H9 (cell line): ENCODE measurements around the gene RLF. TPM values are rescaled to one million over a fixed set of nuclear protein-coding genes. Genes with fewer than 3 reads are reported as not detected.

ENCODE experiments used
- DNase-seq: peaks from one replicate; pipeline ENCODE4 v3.0.0-alpha.2; 2017
- H2AFZ ChIP-seq: one replicate; pipeline ENCODE4 v1.6.1; 2013; ENCODE audit warnings: mild to moderate bottlenecking, low read length, control low read depth, moderate library complexity
- H2AK5ac ChIP-seq: 2 replicates; pipeline ENCODE4 v1.6.1; 2013; ENCODE audit warnings: low read length, control low read depth, mixed read lengths; ENCODE audit not compliant: insufficient read length
- H2BK120ac ChIP-seq: one replicate; pipeline ENCODE4 v1.6.1; 2013; ENCODE audit warnings: low read depth, mild to moderate bottlenecking, low read length, control low read depth, inconsistent platforms; ENCODE audit not compliant: poor library complexity, severe bottlenecking
- H2BK12ac ChIP-seq: 2 replicates; pipeline ENCODE4 v1.6.1; 2013; ENCODE audit warnings: low read length, control low read depth, mixed read lengths, low read depth; ENCODE audit not compliant: insufficient read length
- H2BK15ac ChIP-seq: 2 replicates; pipeline ENCODE4 v1.6.1; 2013; ENCODE audit warnings: low read depth, low read length, control low read depth
- H2BK20ac ChIP-seq: one replicate; pipeline ENCODE4 v1.6.1; 2013; ENCODE audit warnings: low read depth, mild to moderate bottlenecking, low read length, control low read depth, inconsistent platforms; ENCODE audit not compliant: poor library complexity, severe bottlenecking
- H2BK5ac ChIP-seq: 2 replicates; pipeline ENCODE4 v1.6.1; 2013; ENCODE audit warnings: low read length, control low read depth, mixed read lengths; ENCODE audit not compliant: insufficient read length
- H3K14ac ChIP-seq: 2 replicates; pipeline ENCODE4 v1.6.1; 2013; ENCODE audit warnings: low read length, control low read depth; ENCODE audit not compliant: insufficient read depth
- H3K18ac ChIP-seq: 2 replicates; pipeline ENCODE4 v1.6.1; 2013; ENCODE audit warnings: low read depth, mild to moderate bottlenecking, mixed read lengths, low read length, control low read depth; ENCODE audit not compliant: insufficient read length
- H3K23ac ChIP-seq: 2 replicates; pipeline ENCODE4 v1.6.1; 2013; ENCODE audit warnings: low read length, control low read depth, mixed read lengths, low read depth; ENCODE audit not compliant: insufficient read length
- H3K23me2 ChIP-seq: 2 replicates; pipeline ENCODE4 v1.6.1; 2013; ENCODE audit warnings: low read depth, mild to moderate bottlenecking, mixed read lengths, low read length, control low read depth; ENCODE audit not compliant: insufficient read length, poor library complexity, severe bottlenecking
- H3K27ac ChIP-seq: 2 replicates; pipeline ENCODE4 v1.5.1; 2013; ENCODE audit warnings: low read length, control low read depth, mixed read lengths, low read depth; ENCODE audit not compliant: insufficient read length
- H3K27me3 ChIP-seq: 2 replicates; pipeline ENCODE4 v1.6.1; 2013; ENCODE audit warnings: low read length, control low read depth, inconsistent platforms; ENCODE audit not compliant: insufficient read depth
- H3K4ac ChIP-seq: 2 replicates; pipeline ENCODE4 v1.6.1; 2013; ENCODE audit warnings: low read depth, mild to moderate bottlenecking, control low read depth, inconsistent platforms, low read length, moderate library complexity
- H3K4me1 ChIP-seq: 2 replicates; pipeline ENCODE4 v1.6.1; 2013; ENCODE audit warnings: low read length, control low read depth, inconsistent platforms; ENCODE audit not compliant: insufficient read depth
- H3K4me2 ChIP-seq: 2 replicates; pipeline ENCODE4 v1.6.1; 2013; ENCODE audit warnings: low read length, control low read depth, mixed read lengths; ENCODE audit not compliant: insufficient read length, insufficient read depth
- H3K56ac ChIP-seq: 2 replicates; pipeline ENCODE4 v1.6.1; 2013; ENCODE audit warnings: low read depth, mild to moderate bottlenecking, mixed read lengths, low read length, control low read depth; ENCODE audit not compliant: insufficient read length
- H3K79me1 ChIP-seq: 2 replicates; pipeline ENCODE4 v1.6.1; 2013; ENCODE audit warnings: low read depth, mild to moderate bottlenecking, moderate library complexity, low read length, control low read depth, inconsistent platforms; ENCODE audit not compliant: insufficient read depth, poor library complexity, severe bottlenecking
- H3K79me2 ChIP-seq: 2 replicates; pipeline ENCODE4 v1.6.1; 2013; ENCODE audit warnings: low read length, control low read depth, inconsistent platforms; ENCODE audit not compliant: insufficient read depth
- H3K9ac ChIP-seq: 2 replicates; pipeline ENCODE4 v1.6.1; 2013; ENCODE audit warnings: low read length, control low read depth, mixed read lengths; ENCODE audit not compliant: insufficient read length; ENCODE audit errors: extremely low read depth
- H3K9me3 ChIP-seq: one replicate; pipeline ENCODE4 v1.6.1; 2013; ENCODE audit warnings: low read depth, low read length, inconsistent platforms; ENCODE audit not compliant: control insufficient read depth
- H3T11ph ChIP-seq: one replicate; pipeline ENCODE4 v1.6.1; 2013; ENCODE audit warnings: mild to moderate bottlenecking, low read length, control low read depth, inconsistent platforms
- H4K20me1 ChIP-seq: one replicate; pipeline ENCODE4 v1.6.1; 2013; ENCODE audit not compliant: control insufficient read depth, insufficient read length, insufficient read depth
- H4K5ac ChIP-seq: 2 replicates; pipeline ENCODE4 v1.6.1; 2013; ENCODE audit warnings: low read depth, mild to moderate bottlenecking, mixed read lengths, low read length, control low read depth; ENCODE audit not compliant: insufficient read length
- H4K8ac ChIP-seq: replicated peaks from 2 replicates; pipeline ENCODE4 v1.6.1; 2013; ENCODE audit warnings: low read length, control low read depth, mixed read lengths, low read depth; ENCODE audit not compliant: insufficient read length
- H4K91ac ChIP-seq: 2 replicates; pipeline ENCODE4 v1.6.1; 2013; ENCODE audit warnings: low read depth, mild to moderate bottlenecking, moderate library complexity, mixed read lengths, low read length, control low read depth; ENCODE audit not compliant: insufficient read length
- H3K27ac Mint-ChIP-seq, 3 experiments: 2 replicates in 2 of 3; 3 replicates in 1 of 3; pipeline ENCODE4 v1.8.0; 2020 to 2021; ENCODE audit warnings: mixed read lengths in 3 of 3, mild to moderate bottlenecking in 1 of 3, moderate library complexity in 1 of 3
- H3K27me3 Mint-ChIP-seq: 2 replicates; pipeline ENCODE4 v1.8.0; 2021; ENCODE audit warnings: low read depth, mild to moderate bottlenecking, moderate library complexity, mixed read lengths
- H3K36me3 Mint-ChIP-seq, 3 experiments: 2 replicates in 2 of 3; 3 replicates in 1 of 3; pipeline ENCODE4 v1.8.0; 2020 to 2021; ENCODE audit warnings: low read depth in 3 of 3, mixed read lengths in 3 of 3; ENCODE audit not compliant: insufficient read depth in 1 of 3
- H3K4me1 Mint-ChIP-seq, 2 experiments: 2 replicates each; pipeline ENCODE4 v1.8.0; 2020; ENCODE audit warnings: mixed read lengths in 2 of 2
- H3K4me3 Mint-ChIP-seq, 2 experiments: 2 replicates in 1 of 2; 3 replicates in 1 of 2; pipeline ENCODE4 v1.8.0; 2020 to 2021; ENCODE audit warnings: mild to moderate bottlenecking in 2 of 2, mixed read lengths in 2 of 2, moderate library complexity in 1 of 2
- H3K9me3 Mint-ChIP-seq, 2 experiments: 2 replicates in 1 of 2; 3 replicates in 1 of 2; pipeline ENCODE4 v1.8.0; 2020; ENCODE audit warnings: mild to moderate bottlenecking in 2 of 2, mixed read lengths in 2 of 2, moderate library complexity in 1 of 2
- CTCF ChIP-seq: fragments of 200-600 bp; sonication (generic); conservative IDR thresholded peaks from 3 replicates; pipeline ENCODE4 v1.8.0; 2021; ENCODE audit warnings: antibody characterized with exemption, mild to moderate bottlenecking
- WGBS: extraction: QIAGEN DNeasy Blood & Tissue Kit; methylation state at CpG from one replicate; pipeline ENCODE4 v1.1.7; 2013; ENCODE audit warnings: missing lambda C conversion rate, low lambda C conversion rate, mixed read lengths; ENCODE audit not compliant: insufficient read length; ENCODE audit errors: extremely low coverage; 5-methylcytosine and 5-hydroxymethylcytosine counted together
- total RNA-seq: library from RNA; stranded (reverse); gene quantifications from 2 replicates; pipeline ENCODE4 v1.2.1, GENCODE V29; 2021

The RLF gene
- total RNA-seq, 1 experiment from 2014 or later = 19.2 TPM

- Histone ChIP-seq H4K91ac (no peak overlapping the region), H3K14ac (no peak overlapping the region), H4K5ac (no peak overlapping the region), H3K79me1 (no peaks in the 10 kb centered on the region), H3K4me1 (peaks cover 2% of the 10 kb centered on the region; the same call in 1 of the 2 replicates), H4K20me1 (no peaks in the 10 kb centered on the region), H2BK12ac (no peak overlapping the region), H2AK5ac (no peak overlapping the region), H3K4ac (no peak overlapping the region), H2BK15ac (no peak overlapping the region), H3K23me2 (no peaks in the 10 kb centered on the region), H2BK5ac (no peak overlapping the region), H2BK120ac (no peak overlapping the region), H3K18ac (no peak overlapping the region), H3K23ac (no peak overlapping the region), H3K79me2 (no peaks in the 10 kb centered on the region), H2AFZ (peak overlapping the region; percentile 40), H3K27ac (no peak overlapping the region), H3K9me3 (no peaks in the 10 kb centered on the region), H4K8ac (no peak overlapping the region), H3K27me3 (no peaks in the 10 kb centered on the region), H3K56ac (no peak overlapping the region), H2BK20ac (no peak overlapping the region), H3K9ac (no peak overlapping the region), H3T11ph (no peak overlapping the region), H3K4me2 (no peak overlapping the region)
- H3K27me3 Mint-ChIP-seq = peaks cover 30% of the 10 kb centered on the region
- WGBS = no CpG with 5 or more reads among the region's 2 CpGs
- no peak for DNase-seq
- H3K9me3 Mint-ChIP-seq = no peaks in the 10 kb centered on the region
- H3K4me3 Mint-ChIP-seq = no peak overlapping the region
- H3K27ac Mint-ChIP-seq = no peak overlapping the region; a peak in 1 of 7 replicates
- H3K36me3 Mint-ChIP-seq = no peaks in the 10 kb centered on the region
- no peak for TF ChIP-seq CTCF
- peaks cover 12 to 13% of the 10 kb centered on the region in 2 experiments for H3K4me1 Mint-ChIP-seq
These were observed 19.2 kb upstream of the RLF start for GRCh38 chr1:40141878-40142535.
